ENCODE measurements around the gene TRIM71.

DNA sequence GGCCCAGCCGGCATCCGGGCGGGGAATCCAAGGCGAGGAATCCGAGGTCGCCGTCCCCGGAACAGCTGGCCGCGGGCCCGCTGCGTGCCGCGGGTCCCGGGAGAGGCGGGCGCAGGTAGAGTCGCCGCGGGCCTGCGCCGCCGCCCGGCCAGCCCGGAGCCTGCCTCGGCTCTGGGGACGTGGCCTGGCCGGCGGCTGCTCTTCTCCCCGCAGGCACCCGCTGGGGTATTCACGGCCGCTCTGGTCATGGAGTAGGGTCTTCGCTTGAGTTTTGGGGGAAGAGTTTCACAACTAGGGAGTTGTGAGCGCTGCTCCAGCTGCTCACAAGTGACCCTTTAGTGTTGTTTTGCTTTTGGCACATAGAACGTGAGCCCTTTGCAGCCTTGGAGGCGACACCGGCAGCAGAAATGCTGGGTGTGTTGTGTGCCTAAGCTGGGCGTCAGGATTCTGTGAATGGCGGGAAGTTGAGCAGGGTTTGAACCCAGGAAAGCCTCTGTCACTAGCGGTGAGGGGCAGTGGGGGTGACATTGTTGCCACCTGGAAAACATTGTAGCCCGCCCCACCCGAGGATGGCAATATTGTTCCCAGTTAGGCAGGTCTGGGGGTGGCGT, 4.0 kb downstream of the TRIM71 start:
- no peak for TF ChIP-seq CTCF (IDR thresholded peaks at IDR 0.05; ENCODE audit: low read depth, low read length, poor library complexity, severe bottlenecking)
- TF ChIP-seq EZH2phosphoT487 (IDR thresholded peaks at IDR 0.05; ENCODE audit: borderline replicate concordance, low read length), result no peak
